Muscle layer of duodenum (tissue), 2 donors: ENCODE data around the gene POLA2.
"Not testable (repeated sequence)": the region's sequence is repeated elsewhere in the genome, so short reads cannot be mapped to it uniquely, and the experiment has no call there.

Source experiments
- H3K27ac ChIP-seq: one replicate; pipeline ENCODE4 v1.7.0; 2013; ENCODE audit warnings: mild to moderate bottlenecking, low read length
- H3K27me3 ChIP-seq: one replicate; pipeline ENCODE4 v1.7.0; 2013; ENCODE audit warnings: low read depth, mild to moderate bottlenecking, control low read depth, low read length
- H3K36me3 ChIP-seq, 2 donors: one replicate each; pipeline ENCODE4 v1.7.0; 2013; ENCODE audit warnings: low read length in 2 of 2, control low read depth in 1 of 2, mild to moderate bottlenecking in 1 of 2; ENCODE audit not compliant: insufficient read depth in 2 of 2, control insufficient read depth in 1 of 2
- H3K4me1 ChIP-seq, 2 donors: one replicate each; pipeline ENCODE4 v1.7.0; 2013; ENCODE audit warnings: low read length in 2 of 2, mild to moderate bottlenecking in 2 of 2, control low read depth in 1 of 2, moderate library complexity in 1 of 2; ENCODE audit not compliant: insufficient read depth in 2 of 2, control insufficient read depth in 1 of 2
- H3K4me3 ChIP-seq, 2 donors: one replicate each; pipeline ENCODE4 v1.7.0; 2013; ENCODE audit warnings: low read length in 2 of 2, low read depth in 1 of 2, mild to moderate bottlenecking in 1 of 2
- H3K9me3 ChIP-seq, 2 donors: one replicate each; pipeline ENCODE4 v1.7.0; 2013; ENCODE audit warnings: low read length in 2 of 2, control low read depth in 1 of 2, mild to moderate bottlenecking in 1 of 2; ENCODE audit not compliant: control insufficient read depth in 1 of 2
- donor health status: healthy.

Gene POLA2

DNA sequence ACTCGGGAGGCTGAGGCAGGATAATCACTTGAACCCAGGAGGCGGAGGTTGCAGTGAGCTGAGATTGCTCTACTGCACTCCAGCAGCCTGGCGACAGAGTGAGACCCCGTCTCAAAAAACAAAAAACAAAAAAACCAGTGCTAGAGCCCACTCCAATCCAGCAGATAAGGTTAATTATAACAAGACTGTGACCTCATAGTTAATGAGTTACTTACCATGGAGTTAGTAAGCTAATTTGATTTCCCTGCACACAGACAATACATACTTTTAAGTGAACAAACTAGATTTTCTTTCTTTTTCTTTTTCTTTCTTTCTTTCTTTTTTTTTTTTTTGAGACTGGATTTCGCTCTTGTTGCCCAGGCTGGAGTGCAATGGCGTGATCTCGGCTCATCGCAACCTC lies 16.7 kb upstream of the POLA2 start:
- H3K27ac ChIP-seq, H3K4me3 ChIP-seq, H3K9me3 ChIP-seq, H3K36me3 ChIP-seq, H3K27me3 ChIP-seq, H3K4me1 ChIP-seq: not testable (repeated sequence)

- Histone ChIP-seq H3K27ac (no peak overlapping the region), H3K4me1 (no peaks in the 10 kb centered on the region), H3K27me3 (no peaks in the 10 kb centered on the region), H3K4me3 (no peak overlapping the region), H3K36me3 (no peaks in the 10 kb centered on the region), H3K9me3 (no peaks in the 10 kb centered on the region)
Observed at GRCh38 chr11:65246506-65246905, 15.3 kb upstream of the POLA2 start.

DNA sequence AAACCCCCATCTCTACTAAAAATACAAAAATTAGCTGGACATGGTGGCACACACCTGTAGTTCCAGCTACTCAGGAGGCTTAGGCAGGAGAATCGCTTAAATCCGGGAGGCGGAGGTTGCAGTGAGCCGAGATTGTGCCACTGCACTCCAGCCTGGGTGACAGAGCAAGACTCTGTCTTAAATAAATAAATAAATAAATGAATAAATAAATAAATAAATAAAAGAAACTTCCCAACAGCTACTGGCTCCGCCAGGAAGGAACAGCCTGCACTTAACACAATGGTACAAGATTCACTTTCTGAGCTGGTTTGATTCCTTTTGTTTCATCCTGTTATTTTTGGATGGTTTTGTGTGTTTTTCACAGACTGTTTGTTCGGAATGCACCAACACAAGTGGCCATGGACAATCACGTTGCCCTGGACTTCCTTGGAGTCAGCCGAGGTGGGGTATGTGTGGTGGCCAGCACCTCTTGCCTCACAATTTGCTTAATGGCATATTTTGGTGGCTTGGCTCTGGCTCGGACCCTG lies 13.5 kb upstream of the POLA2 start:
- H3K4me1 ChIP-seq, H3K4me3 ChIP-seq, H3K27me3 ChIP-seq, H3K36me3 ChIP-seq, H3K9me3 ChIP-seq, H3K27ac ChIP-seq: not testable (repeated sequence)

GRCh38 chr11:65251476-65251875 lies 10.3 kb upstream of the POLA2 start:
- Histone ChIP-seq H3K27ac (no peak overlapping the region), H3K9me3 (no peaks in the 10 kb centered on the region), H3K4me1 (no peaks in the 10 kb centered on the region), H3K36me3 (no peaks in the 10 kb centered on the region), H3K4me3 (no peak overlapping the region), H3K27me3 (no peaks in the 10 kb centered on the region)

GRCh38 chr11:65254724-65255123 lies 7.0 kb upstream of the POLA2 start:
- Histone ChIP-seq H3K4me1 (no peaks in the 10 kb centered on the region), H3K9me3 (no peaks in the 10 kb centered on the region), H3K27me3 (no peaks in the 10 kb centered on the region), H3K27ac (no peak overlapping the region), H3K36me3 (no peaks in the 10 kb centered on the region), H3K4me3 (no peak overlapping the region)

DNA sequence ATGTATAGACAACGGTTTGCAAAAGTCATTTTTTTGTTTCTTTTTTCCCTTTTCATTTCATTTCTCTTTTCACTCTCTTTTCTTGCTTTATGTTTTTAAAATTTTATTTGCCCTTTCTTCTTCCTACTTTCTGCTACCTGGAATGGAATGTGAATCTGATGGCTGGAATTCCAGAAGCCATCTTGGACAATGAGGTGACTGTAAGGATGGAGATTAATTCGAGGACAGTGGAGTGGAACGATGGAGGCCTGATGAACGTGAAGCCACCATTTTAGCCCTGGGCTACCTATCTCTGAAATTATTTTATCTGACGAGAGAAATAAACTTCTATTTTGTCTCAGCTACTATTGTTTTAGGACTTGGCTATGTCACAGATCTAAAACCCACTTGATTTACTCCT lies 2.8 kb upstream of the POLA2 start:
- no peak overlapping the region for H3K27ac ChIP-seq

DNA sequence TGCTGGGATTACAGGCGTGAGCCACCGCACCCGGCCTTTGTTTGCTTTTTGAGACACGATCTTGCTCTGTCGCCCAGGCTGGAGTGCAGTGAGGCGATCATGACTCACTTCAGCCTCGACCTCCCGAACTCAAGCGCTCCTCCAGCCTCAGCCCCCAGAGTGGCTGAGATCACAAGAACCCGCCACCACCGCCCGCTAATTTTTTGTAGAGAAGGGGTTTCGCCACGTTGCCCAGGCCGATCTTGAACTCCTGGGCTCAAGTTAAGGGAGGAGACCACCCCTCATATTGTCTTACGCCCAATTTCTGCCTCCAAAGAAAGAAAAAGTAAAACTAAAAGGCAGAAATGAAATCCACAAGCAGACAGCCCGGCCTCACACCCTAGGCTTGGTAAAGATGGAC lies 1.5 kb upstream of the POLA2 start:
- H3K27me3 ChIP-seq: no peaks in the 10 kb centered on the region
- no peaks in the 10 kb centered on the region for H3K9me3 ChIP-seq
- no peak overlapping the region for H3K4me3 ChIP-seq
- H3K36me3 ChIP-seq: no peaks in the 10 kb centered on the region
- no peak overlapping the region for H3K27ac ChIP-seq
- H3K4me1 ChIP-seq: peaks cover 8 to 10% of the 10 kb centered on the region in 2 donors

More for the DNA sequence above, 2.8 kb upstream of the POLA2 start:
- no peaks in the 10 kb centered on the region for H3K36me3 ChIP-seq
- no peak overlapping the region for H3K4me3 ChIP-seq
- no peaks in the 10 kb centered on the region for H3K9me3 ChIP-seq
- H3K27me3 ChIP-seq: no peaks in the 10 kb centered on the region
- H3K4me1 ChIP-seq: peaks cover 8 to 10% of the 10 kb centered on the region in 2 donors

DNA sequence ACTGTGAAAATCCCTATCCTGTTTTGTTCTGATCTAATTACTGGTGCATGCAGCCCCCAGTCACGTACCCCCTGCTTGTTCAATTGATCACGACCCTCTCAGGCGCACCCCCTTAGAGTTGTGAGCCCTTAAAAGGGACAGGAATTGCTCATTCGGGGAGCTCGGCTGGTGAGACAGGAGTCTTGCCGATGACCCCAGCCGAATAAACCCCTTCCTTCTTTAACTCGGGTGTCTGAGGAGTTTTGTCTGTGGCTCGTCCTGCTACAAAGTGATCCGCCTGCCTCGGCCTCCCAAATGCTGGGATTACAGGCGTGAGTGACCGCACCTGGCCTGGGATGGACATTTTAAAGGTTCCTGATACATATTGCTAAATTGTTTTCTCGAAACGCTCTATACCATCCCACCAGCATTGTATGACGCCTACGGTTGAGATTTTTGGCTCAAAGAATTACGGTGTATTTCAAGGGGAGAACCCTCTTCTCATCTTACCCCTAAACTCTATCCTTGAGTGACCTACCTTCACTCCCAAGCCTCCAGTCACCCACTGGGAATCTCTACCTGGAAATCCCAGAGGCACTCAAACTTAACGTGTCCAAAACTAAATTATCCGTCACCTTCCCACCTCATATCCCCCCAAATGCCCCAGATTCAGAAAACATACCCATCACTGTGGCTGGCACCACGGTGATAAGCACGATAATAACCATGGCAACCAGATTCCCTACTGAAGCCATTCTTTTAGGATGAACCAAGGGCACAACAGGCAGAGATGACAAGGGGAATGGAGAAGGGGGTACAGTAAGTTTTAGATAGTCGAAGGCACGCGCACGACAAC lies 789 bp upstream of the POLA2 start:
- no peaks in the 10 kb centered on the region for H3K9me3 ChIP-seq
- H3K4me1 ChIP-seq: peaks cover 8 to 10% of the 10 kb centered on the region in 2 donors
- H3K36me3 ChIP-seq: no peaks in the 10 kb centered on the region
- H3K27me3 ChIP-seq: no peaks in the 10 kb centered on the region
- H3K27ac ChIP-seq: peak overlapping the region; percentile 84
- peak overlapping the region; percentile 78 for H3K4me3 ChIP-seq

- peaks cover 8 to 10% of the 10 kb centered on the region in 2 donors for H3K4me1 ChIP-seq
- H3K9me3 ChIP-seq: no peaks in the 10 kb centered on the region
- H3K4me3 ChIP-seq: peak overlapping the region; percentile 78
Observed at GRCh38 chr11:65262381-65262680, 569 bp downstream of the POLA2 start.

DNA sequence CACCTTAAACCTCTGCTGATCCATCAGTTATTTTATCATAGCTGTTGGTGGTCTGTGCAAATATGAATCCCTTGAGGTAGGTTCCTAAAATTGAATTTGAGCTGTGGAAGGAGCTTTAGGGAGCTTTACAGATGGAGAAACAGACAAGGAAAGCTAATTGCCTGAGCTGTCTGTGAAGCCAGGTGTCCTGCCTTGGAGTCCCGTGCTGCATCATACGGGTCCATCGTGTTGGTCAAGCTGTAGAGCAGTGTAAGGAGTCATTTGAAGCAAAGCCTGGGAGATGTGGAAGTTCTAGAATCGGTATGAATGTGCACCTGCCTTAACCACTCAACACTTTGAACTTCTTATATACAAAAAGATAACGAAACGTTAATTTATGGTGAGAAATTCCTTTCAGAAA lies 1.0 kb downstream of the POLA2 start:
- peak overlapping the region; percentile 78 for H3K4me3 ChIP-seq
- no peaks in the 10 kb centered on the region for H3K9me3 ChIP-seq
- peaks cover 8 to 10% of the 10 kb centered on the region in 2 donors for H3K4me1 ChIP-seq
- peak overlapping the region; percentile 64 for H3K27ac ChIP-seq
- H3K36me3 ChIP-seq: peaks cover 0 to 4% of the 10 kb centered on the region in 2 donors
- no peaks in the 10 kb centered on the region for H3K27me3 ChIP-seq

More at GRCh38 chr11:65262381-65262680, 569 bp downstream of the POLA2 start:
- Histone ChIP-seq H3K36me3 (peaks cover 0 to 4% of the 10 kb centered on the region in 2 donors), H3K27me3 (no peaks in the 10 kb centered on the region), H3K27ac (peak overlapping the region; percentile 64)

DNA sequence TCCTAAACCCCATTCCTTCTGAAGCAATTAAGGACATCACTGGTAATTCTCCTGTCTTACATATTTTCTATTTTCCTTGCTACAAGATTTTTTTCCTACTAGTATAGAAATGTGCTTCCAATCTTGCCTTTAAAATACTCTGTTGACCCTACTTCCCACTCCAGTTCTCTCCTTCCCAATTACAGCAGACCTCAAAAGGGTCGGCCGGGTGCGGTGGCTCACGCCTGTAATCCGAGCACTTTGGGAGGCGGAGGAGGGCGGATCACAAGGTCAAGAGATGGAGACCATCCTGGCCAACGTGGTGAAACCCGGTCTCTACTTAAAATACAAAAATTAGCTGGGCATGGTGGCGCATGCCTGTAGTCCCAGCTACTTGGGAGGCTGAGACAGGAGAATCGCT lies 3.0 kb downstream of the POLA2 start:
- H3K36me3 ChIP-seq: peaks cover 0 to 11% of the 10 kb centered on the region in 2 donors
- H3K4me1 ChIP-seq, H3K27me3 ChIP-seq, H3K27ac ChIP-seq, H3K9me3 ChIP-seq, H3K4me3 ChIP-seq: not testable (repeated sequence)

DNA sequence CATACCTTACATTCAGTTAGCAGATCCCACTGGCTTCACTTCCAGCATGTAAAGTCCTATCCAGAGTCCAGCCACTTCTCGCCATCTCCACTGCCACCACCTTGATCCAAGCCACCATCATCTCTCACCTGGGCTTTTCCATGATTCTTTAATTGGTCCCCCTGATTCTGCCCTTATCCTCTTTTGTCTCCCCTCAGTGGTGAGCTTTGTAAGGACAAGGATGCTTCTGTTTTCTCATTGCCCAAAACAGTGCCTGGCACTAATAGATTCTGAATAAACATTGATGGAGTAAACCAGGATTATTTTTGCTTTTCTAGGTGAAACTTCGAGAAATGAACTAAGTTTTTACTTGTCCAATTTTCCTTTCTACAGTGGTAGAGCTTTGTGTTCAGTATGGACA lies 4.4 kb downstream of the POLA2 start:
- H3K9me3 ChIP-seq: no peaks in the 10 kb centered on the region
- H3K4me3 ChIP-seq: no peak overlapping the region
- H3K27ac ChIP-seq: no peak overlapping the region
- H3K36me3 ChIP-seq: peaks cover 5 to 11% of the 10 kb centered on the region in 2 donors
- H3K4me1 ChIP-seq: peaks cover 6 to 10% of the 10 kb centered on the region in 2 donors
- no peaks in the 10 kb centered on the region for H3K27me3 ChIP-seq
